Superior temporal gyrus (tissue), 1 donor: ENCODE data around the gene ASTN1.

ENCODE experiments used
- DNase-seq: peaks from one replicate; pipeline ENCODE4 v3.0.0-alpha.2; 2016; ENCODE audit errors: extremely low spot score

The ASTN1 gene

DNA sequence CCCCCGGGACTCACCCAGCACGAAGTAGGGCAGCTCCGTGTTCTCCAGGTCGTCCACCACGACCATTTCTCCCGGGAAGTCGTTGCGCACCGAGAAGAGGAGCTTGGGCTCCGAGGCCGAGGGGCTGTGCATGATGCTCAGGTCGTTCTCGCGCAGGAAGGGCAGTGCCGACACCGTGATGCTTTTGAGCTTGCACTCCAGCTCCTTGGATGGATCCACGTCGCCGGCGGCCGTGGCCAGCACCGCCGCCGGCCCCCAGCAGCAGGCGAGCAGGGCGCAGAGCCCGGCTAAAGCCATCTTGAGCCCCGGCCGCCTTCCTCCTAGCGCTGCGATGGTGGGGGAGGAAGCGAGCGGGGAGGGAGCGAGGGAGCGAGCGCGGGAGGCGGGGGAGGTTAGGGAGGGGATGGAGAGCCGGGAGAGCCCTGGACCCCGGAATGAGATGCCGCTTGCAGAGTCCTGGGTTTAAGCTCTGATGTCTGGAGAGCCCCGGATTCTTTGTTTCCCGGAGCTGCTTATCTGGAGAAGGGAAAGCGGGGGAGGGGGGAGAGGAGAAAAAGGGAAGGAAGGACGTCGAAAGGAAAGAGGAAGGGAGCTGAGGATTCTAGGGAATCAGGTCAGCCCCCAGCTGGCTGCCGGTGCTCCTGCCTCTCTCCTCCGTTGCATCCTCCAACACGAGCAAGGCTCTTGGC lies at the start of gene ASTN1:
TSS of gene ASTN1 (minus strand) at position 333 of the 689 bp plus-strand sequence. CDS start at position 297, 36 bp downstream.
- DNase-seq = peak; percentile 50

DNA sequence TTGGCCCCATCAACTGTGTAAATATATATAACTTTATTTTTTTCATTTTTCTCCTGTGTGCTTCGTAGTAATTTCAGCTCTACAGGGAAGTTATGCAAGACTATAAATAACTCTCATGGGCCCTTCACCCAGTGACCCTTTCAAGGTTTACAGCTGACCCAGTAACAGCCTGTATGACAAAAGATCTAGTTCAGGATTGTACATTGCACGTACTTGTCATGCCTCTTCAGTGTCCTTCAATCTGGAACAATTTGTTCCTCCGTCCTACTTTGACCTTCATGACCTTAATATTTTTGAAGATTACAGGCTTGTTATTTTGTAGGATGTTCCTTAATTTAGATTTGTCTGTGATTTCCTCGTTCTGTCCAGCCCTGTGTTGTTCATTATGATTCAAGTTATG lies 46.7 kb upstream of the ASTN1 start:
- no peak for DNase-seq

DNA sequence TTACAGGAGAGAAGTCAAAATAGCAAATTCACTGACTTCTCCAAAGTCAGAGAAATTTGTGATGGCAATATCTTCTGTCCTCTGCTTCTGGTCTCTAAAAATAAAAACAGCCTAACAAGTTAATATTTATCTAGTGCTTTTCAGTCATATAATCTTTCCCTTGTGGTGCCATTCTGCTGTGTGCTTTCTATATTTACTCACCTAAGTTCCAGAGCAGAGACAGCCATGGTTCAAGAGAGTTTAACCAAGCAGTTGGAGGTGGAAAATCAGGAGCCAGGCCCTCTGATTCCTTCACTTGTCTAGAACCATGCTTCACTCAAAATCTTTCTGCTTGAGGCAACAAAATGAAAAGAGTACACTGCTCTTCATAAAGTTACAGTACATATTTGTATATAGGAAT lies 45.6 kb upstream of the ASTN1 start:
- no peak for DNase-seq

DNA sequence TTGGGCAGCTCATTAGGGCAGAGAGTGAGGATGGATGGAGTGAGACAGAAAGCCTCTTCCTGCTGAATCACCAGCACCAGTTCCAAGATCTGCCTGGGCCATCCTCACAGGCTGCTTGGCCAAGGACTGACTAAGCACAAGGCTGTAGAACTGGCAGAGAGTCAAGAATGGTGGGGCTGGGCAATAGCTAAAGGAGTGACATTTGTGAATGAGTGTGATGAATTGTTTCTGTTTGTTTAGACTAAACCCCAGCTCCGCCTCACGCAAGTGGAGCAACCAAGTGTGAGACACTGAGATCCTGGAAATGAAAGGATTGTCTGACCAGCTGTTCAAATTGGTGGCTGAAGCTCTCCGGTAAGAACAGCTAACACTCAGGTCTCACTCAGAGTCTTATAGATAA lies 44.8 kb upstream of the ASTN1 start:
- DNase-seq = peak; percentile 79

DNA sequence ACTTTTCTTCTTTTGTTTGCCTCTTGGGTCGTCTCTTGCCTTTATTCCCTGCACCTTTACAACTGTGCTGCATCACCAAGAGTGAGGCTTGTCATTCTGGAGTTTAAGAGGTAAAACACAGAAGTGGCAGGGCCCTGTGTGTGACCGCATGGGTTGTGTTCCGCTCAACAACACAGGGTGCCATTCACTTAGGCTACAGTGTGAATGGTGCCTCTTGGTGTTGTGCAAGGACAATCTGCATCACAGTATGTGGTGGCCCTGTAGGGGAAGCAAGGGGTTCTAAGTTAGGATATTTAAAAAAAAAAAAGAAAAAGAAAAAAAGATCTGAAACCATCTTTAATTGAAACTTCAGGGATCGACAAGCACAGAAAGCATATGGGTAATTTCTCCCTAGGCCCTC lies 44.4 kb upstream of the ASTN1 start:
- no peak for DNase-seq

DNA sequence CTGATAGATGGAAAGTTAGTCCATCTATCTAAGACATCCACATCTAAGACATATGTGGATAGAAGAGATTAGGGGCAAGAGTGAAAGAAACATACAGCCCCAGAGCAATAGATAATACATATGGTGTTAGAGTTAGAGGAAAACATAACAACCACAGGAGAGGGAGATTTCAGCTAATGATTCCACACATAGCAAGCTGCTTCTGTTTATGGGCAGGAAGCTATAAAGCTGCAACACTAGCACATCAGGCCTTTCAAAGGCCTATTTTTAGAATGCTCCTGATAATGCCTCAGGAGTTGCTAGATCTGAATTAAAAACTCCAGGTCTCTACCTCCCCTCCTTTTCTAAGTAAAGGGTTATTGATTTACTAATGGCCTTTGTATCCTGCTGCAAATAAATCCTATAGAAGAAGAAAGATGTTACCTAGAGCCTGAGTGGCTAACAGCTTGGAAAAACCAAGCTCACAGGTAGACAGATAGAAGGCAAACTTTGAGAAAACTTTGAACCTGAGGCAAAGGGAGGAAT lies 42.4 kb upstream of the ASTN1 start:
- no peak for DNase-seq

DNA sequence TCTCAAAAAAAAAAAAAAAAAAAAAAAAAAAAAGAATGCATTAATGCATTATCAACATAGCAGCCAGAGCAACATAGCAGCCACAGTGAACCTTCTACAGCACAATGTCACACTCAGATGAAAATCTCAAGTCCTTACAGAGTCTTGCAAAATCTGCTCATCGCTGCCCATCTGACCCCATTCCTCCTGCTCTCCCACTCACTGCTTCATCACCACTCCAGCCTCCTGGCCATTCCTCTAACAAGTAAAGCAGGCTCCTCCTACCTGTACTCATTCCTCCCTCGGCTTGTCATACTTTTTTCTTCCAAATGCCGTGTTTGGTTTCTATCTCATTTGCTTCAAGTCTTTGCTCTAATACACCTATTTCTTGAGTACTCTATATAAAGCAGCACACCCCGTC lies 35.8 kb upstream of the ASTN1 start:
- no peak for DNase-seq

DNA sequence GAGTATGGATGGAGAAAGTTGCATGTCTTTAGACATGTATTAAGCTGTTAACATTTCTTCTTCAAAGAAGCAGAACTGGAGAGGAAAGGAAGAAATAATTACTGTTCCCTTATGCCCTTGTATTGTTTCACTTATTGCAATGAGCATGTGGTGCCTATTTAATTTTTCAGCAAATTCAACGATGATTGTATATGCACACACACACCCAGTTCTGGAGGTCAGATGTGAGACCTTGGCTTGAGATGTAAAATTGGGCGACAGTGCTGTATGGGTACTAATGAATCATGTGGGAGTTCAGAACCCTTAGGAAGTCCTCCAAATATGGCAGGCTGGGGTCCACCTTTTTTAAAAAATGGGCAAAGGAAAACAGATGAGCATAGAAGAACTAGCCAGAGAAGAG lies 33.7 kb upstream of the ASTN1 start:
- DNase-seq = no peak

DNA sequence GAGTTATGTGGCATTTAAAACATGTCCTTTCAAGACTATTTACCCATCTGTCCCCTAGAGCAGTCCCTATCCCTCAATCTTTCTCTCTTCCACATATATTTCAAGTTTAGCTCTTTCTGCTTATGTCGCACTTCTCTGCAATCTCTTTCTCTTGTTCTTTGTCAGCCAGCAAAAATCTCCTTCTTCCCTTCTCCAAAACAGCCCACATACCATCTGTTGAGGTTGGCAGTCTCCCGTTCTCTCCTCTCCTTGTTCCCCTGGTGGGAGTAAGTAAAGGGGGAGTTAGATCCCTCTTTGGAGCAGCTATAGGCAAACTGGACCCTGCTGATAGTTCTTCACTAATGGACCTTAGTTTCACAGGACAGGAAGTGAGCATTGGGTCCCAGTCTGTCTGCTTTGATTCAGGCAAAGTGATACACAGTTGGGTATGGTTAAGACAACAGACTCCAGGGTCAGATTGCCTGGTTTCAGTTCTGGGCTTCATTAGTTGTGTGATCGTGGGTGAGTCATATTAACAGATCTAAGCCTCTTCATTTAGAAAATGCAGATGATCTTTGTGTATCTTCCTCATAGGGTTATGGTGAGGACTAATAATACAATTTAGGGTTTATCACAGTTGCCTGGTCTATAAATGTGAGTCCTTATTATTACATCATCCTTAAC lies 25.9 kb upstream of the ASTN1 start:
- no peak for DNase-seq

DNA sequence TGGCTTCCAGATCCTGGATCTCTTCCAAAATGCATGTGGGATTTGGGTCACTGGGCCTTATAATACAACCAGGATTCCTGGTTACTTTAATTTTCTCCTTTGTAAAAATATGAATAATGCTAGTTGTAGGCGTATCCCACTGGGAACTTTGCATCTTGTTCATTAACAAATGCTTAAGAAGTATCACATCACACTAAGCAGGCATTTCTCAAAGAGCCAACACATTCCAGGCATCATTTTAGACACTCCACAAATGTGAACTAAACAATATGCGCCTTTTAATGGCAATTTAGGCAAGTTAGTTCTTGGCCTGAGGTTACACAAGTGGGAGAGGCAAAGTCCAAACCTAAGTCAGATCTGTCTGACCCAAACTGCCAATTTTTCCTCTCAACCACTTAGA lies 22.1 kb upstream of the ASTN1 start:
- DNase-seq = no peak

DNA sequence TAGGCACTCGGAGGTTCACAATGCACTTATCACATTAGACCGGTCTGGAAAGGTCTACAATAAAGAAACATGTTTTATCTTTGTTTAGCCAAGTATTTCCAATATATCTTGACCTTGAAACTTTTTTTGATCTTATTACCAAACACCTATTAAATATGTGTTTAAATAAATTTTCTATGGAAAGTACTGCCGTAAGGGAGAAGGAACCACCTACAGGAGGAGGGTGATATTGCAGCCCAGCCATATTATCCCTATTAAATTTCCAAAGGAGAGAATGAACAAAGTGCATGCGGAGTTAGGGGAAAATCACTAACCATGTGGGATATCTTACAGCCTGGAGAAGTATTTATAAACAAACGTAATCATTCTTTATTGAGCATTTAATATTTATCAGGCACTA lies 20.7 kb upstream of the ASTN1 start:
- DNase-seq = no peak

DNA sequence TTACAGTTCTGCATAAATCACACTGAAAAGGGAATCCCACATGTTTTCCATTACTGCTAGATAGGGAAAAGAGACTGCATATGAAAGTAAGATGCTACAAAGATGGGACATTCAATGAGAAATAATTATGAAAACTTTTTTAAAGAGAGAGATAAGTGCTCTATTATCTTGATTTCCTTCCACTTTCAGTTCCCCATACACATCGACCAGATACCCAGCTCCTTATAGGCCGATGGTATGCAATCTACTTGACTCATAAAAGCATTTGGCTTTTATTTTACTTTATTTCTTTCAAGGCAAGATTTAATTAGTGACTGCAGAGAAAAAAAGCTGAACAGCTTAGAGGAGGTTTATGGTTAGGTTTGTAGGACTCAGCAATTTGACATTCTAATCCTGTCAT lies 19.3 kb upstream of the ASTN1 start:
- no peak for DNase-seq

DNA sequence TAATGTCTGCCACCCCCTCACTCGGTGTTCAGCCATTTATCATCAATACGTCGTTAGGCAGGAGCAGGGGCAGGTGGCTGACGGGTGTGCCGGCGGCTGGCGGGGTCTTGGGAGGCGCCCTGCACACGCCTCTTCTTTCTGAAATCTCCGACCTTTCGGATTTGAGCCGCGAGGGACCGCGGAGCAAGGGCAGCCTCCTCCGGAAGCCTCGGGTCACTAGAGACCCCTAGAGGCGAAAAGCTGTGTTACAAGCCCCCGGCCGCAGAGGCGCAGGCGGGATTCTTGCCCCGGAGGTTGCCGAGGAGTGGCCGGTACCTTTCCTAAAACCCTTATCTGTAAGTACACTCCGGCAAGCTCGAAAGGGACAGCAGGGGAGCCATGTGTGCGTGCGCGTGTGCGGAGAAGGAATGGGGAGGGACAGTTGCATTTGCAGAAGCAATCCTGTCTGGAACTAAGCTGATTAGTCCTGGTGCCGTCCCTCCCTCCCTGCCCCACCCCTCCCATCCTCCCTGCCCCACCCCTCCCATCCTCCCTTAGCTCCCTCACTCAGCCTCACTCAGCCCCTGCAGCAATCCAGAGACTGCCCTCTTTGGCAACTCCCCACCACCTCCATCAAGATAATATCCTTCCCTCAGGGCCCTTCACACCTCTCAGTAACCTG lies 17.2 kb upstream of the ASTN1 start:
- peak; percentile 82 for DNase-seq

DNA sequence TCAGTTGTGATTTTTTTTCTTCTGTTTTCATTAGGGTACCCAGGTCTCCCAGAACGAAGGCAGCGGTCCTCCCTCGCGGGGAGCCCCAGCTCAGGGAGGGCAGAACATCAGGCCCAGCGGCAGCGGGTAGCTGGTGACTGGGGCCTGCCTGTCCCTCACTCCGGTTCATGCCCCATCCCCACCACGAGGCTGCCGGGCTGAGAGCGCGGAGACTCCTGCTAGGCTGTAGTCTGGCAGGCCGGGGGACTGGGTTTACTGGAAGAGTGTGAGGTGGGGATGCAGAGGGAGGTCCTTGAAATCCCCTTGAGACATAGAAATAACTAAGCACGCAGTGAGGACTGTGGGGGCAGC lies 16.7 kb upstream of the ASTN1 start:
- peak; percentile 14 for DNase-seq

DNA sequence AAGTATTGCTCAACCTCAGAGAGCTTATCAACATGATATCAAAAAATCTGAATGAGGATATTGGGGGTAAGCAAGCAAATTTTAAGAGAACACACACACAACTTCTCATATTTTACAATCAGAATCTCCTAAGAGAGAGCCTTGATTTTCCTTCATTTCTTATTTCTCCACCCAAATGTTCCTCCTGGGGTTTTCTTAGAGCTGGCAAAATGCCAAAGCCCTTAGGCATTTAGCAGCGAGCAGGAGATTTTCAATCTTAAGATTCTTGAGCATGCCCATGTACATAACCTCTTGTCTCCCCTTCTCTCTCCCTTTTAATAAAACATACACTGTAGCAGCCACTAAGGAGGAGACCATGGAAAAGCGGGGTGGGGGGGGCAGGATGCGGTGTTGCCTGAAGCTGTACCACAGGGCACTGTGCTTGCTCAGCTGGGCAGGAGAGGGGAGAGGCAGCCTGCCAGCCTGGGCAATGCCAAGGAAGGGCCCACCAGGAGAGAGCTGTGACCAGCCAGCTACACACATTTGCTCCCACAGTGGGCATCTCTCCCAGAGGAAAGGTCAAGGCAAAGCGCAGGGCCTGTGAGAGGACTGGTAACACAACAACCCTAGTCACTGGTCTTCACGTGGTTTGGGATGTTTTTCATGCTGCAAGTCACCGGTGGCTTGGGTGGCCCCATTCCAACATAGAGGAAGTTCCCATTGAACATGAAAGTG lies 10.6 kb upstream of the ASTN1 start:
- peak; percentile 48 for DNase-seq

DNA sequence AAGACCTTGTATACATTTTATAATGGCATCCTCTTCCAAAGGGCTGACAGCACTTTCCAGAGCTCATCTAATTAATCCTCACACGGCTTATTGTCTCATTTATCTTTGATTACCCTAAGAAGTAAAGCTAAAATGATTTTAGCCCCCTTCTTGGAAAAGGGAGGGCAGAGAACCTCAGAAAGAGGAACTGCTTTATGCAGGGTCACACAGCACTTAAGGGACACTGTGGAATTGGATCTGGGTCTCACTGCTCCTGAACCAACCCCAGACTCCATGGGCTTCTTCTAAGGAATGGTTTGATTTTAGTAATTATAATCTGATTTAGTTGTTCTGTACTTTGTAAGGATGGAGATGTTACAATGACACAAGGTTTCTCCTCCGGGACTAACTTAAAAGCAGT lies 9.5 kb upstream of the ASTN1 start:
- no peak for DNase-seq

DNA sequence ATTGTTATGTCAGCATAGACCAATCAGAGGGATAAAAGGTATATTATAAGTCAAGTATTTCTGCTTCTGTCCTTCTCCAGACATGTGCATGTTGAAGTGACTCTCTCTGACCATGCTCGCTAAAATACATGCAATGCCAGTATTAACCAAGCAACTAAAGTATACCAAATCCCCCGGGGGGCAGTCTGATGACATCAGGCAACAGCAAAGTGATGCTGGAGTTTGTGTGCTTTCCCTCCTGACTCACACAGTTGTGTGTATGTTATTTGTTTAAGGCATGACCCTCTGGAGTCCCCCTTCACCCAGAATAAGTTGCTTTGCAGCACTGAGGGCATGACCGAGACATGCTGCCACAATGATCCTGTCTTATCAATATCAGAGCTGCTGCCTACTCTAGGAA lies 8.4 kb upstream of the ASTN1 start:
- DNase-seq = no peak

DNA sequence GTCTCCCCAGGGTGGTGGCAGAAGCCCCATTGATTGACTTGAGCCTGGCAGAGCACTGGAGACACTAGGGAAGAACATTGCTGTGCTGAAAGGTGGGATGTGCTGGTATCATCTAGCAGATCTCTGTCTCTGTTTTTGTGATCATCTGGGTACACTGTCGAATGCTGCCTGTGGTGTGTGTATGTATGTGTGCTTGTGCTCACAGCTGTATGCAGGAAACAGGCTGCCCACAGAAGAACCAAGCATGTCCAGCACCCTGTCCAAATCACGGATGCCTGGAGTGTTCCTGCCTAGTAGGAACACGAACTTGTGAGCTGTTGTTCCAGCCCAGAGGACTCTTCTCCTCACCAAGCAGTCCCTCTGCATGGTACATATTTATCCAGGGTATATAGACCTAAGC lies 7.8 kb upstream of the ASTN1 start:
- DNase-seq = peak; percentile 45

DNA sequence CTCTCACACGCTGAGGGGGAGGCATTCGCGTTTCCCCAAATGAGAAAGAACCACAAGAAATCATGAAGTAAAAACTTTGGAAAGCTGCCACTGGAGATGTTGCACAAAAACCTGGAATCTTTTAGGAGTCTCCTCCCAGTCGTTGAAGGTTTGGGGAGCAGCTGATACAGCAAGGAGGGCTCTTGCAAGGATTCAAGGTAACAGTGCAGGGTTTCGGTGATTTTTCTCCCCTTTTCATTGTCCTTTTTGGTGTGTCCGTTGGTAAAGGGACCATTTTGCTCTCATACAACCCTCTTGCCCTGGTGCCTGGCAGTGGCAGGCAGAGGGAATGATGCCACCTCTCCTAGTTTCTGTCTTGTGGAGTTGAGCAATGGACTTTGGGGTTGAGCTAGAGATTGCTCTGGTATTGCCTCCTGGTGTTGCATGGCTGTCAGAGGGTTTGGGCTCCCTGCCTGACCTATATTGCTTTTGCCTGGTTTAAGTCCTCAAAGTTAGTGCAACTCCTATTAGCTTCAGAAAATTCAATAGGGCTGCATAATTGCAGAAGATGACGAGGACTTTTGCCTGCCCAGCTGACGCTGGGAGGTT lies 7.1 kb upstream of the ASTN1 start:
- DNase-seq = peak; percentile 70

DNA sequence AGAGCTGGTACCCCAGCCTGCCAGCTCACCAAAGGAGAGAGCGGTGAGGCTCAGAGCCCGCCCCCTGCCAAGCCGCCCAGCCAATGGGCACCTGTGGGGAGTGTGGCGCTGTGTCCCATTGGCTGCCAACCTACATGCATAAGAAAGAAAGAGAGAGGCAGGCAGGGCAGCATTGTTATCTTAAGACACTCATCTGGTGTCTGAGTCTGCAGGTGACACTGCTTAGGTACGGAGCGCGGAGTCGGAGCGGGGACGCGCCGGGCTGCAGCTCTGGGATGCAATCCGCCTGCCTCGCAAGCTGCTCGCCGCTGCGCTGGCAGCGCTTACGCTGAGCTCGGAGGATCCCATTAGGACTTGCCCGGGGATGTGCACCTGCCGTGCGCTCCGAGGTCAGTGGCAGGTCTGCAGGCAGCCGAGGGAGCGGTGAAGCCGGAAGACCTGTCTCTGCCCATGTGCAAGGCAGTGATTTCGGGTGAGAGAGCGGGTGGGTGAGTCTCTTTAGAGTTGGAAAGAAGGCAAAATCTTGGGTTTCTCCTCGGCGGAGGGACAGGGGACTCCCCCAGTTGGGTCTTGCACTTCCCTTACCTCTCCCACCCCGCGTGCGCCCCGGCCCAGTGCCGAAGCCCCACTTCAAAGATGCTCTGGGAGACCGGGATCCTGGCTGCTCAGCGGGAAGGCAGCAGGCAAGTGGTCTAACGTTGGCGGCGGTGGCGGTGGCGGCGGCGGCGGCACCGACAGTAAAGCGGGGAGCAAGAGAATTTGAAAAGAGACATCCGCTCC lies 6.4 kb upstream of the ASTN1 start, which contains the start of gene BRINP2:
TSS of gene BRINP2 (plus strand) at position 203 of the 780 bp plus-strand sequence. CDS start 58,919 bp downstream, outside the sequence.
- DNase-seq = peak; percentile 90

DNA sequence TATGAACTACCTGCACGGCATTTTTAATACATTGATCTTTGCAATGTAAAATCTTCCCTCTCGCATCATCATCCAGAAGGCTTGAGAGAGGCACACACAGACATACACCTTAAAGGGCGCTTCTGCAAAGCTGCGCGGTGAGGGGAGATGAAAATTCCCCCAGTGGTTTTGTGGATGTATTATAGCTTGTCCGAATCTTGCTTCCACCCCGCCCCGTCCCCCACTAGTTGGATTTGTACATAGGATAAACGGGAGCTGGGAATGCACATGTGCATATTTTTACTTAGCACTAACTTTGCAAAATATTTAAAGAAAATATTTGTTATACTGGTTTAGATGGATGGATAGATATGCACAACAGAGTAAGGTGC lies 542 bp upstream of the ASTN1 start:
- no peak for DNase-seq
